ENCODE results near the gene OGA.

DNA sequence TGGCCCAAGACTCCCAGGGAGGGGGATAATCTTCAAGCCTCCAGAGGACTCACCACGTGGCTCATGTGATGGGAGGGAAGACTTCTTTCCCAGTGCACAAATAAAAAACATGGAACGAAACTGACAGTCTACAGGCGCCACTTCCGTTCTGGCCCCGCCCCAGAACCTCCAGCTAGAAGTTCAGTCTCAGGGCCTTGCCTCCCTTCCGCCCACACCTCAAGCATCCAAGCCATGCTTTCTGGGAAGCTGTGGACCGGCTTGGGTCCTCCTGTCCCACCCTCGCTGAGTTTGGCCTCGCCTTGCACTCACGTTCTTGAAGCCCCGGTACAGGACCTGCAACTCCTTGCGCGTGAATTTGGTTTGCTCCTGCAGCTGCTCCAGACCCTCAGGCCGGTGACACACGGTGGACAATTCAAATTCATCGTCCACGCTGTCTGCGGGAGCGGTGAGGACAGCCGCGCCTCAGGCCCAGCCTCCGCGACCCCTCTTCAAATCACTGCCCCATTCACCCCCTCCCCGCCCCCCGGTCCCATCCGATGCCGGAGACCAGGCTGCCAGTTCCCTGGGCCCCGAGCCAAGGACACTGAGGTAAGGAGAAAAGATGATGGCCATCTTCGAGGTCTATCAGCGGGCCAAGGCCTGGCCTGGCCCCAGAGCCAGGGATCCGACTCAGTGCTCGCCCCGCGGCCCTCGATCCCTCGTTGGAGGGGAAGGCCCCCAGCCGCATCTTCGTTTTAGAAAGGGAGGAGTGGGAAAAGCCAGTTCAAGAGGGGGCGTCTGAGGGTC, 10.7 kb upstream of the OGA start:
- no peak for TF ChIP-seq EZH2 (IDR thresholded peaks at IDR 0.05; ENCODE audit: insufficient read depth, poor library complexity, severe bottlenecking)
- no peak for TF ChIP-seq EZH2phosphoT487 (IDR thresholded peaks at IDR 0.05; ENCODE audit: insufficient read depth, low read depth)
